Keratinocyte (primary cell): Measurements from ENCODE around the gene PRKCA. TPM values are rescaled to one million over a fixed set of nuclear protein-coding genes. Genes with fewer than 3 reads are reported as not detected.

ENCODE experiments used
- DNase-seq: peaks from one replicate; pipeline ENCODE4 v3.0.0-alpha.2; 2011; ENCODE audit warnings: low read depth, missing footprints, low spot score
- FAIRE-seq: peaks from 2 replicates; lab custom pipeline; 2011; peaks lifted over from hg19 to GRCh38; lab: Jason Lieb, UNC
- H2AFZ ChIP-seq: 2 replicates; pipeline ENCODE4 v1.6.0; 2012; ENCODE audit warnings: low read length, control low read depth, inconsistent platforms; ENCODE audit not compliant: control insufficient read depth
- H3K27ac ChIP-seq: 2 replicates; pipeline ENCODE4 v1.5.1; 2011; ENCODE audit warnings: low read length; ENCODE audit not compliant: control insufficient read depth, insufficient read depth
- H3K27me3 ChIP-seq: 3 replicates; pipeline ENCODE4 v1.6.0; 2011; ENCODE audit warnings: low read length; ENCODE audit not compliant: control insufficient read depth, insufficient read depth; ENCODE audit errors: extremely low read depth
- H3K36me3 ChIP-seq, 2 experiments: 2 replicates in 1 of 2; 3 replicates in 1 of 2; pipeline ENCODE4 v1.5.1; 2011; ENCODE audit warnings: low read length in 2 of 2, mild to moderate bottlenecking in 1 of 2; ENCODE audit not compliant: control insufficient read depth in 2 of 2, insufficient read depth in 2 of 2; ENCODE audit errors: extremely low read depth in 1 of 2
- H3K4me1 ChIP-seq: 3 replicates; pipeline ENCODE4 v1.5.1; 2011; ENCODE audit warnings: low read length; ENCODE audit not compliant: control insufficient read depth, insufficient read depth; ENCODE audit errors: extremely low read depth
- H3K4me2 ChIP-seq: 3 replicates; pipeline ENCODE4 v1.6.0; 2011; ENCODE audit warnings: low read depth, low read length; ENCODE audit not compliant: control insufficient read depth, insufficient read depth; ENCODE audit errors: extremely low read depth
- H3K4me3 ChIP-seq, 3 experiments: fragments of 200-600 bp in 1 of 3; sonication (generic) in 1 of 3; 2 replicates in 2 of 3; 3 replicates in 1 of 3; pipeline ENCODE4 v1.5.1; 2011 to 2016; ENCODE audit warnings: low read length in 3 of 3, mild to moderate bottlenecking in 3 of 3, control low read depth in 2 of 3, inconsistent platforms in 1 of 3, low read depth in 1 of 3, mixed read lengths in 1 of 3, mixed run types in 1 of 3, moderate library complexity in 1 of 3; ENCODE audit not compliant: control insufficient read depth in 2 of 3, insufficient read depth in 2 of 3; ENCODE audit errors: extremely low read depth in 1 of 3
- H3K79me2 ChIP-seq: 2 replicates; pipeline ENCODE4 v1.6.0; 2012; ENCODE audit warnings: low read length; ENCODE audit not compliant: control insufficient read depth, insufficient read depth
- H3K9ac ChIP-seq: 3 replicates; pipeline ENCODE4 v1.6.0; 2011; ENCODE audit warnings: low read length; ENCODE audit not compliant: control insufficient read depth, insufficient read depth; ENCODE audit errors: extremely low read depth
- H3K9me1 ChIP-seq: 3 replicates; pipeline ENCODE4 v1.6.0; 2011; ENCODE audit warnings: low read length; ENCODE audit not compliant: control insufficient read depth, insufficient read depth; ENCODE audit errors: extremely low read depth
- H3K9me3 ChIP-seq: 2 replicates; pipeline ENCODE4 v1.5.1; 2012; ENCODE audit warnings: low read depth, low read length; ENCODE audit not compliant: control insufficient read depth
- H4K20me1 ChIP-seq: 3 replicates; pipeline ENCODE4 v1.6.0; 2011; ENCODE audit warnings: low read length; ENCODE audit not compliant: control insufficient read depth, insufficient read depth; ENCODE audit errors: extremely low read depth
- CTCF ChIP-seq, 3 experiments: IDR thresholded peaks in 1 of 3; conservative IDR thresholded peaks in 1 of 3; optimal IDR thresholded peaks in 1 of 3; 2 replicates in 2 of 3; 3 replicates in 1 of 3; pipeline versions ENCODE3 to v1.5.1; 2011; ENCODE audit warnings: low read length in 3 of 3, mild to moderate bottlenecking in 3 of 3, moderate library complexity in 2 of 3, control low read depth in 1 of 3, inconsistent platforms in 1 of 3; ENCODE audit not compliant: insufficient read depth in 2 of 3; ENCODE audit errors: extremely low read depth in 1 of 3
- EZH2 ChIP-seq: IDR thresholded peaks from one replicate; pipeline ENCODE4 v1.6.1; 2012; ENCODE audit warnings: inconsistent platforms, mild to moderate bottlenecking, low read length, moderate library complexity
- dilution Hi-C: fragments of 300-500 bp; cut with MboI; formaldehyde crosslinking; loops from one replicate; pipeline ENCODE4 v1.7.0; 2020; ENCODE audit warnings: low sequenced_read_pairs; ENCODE audit not compliant: extremely low pct_ligation_motif_present
- polyA plus RNA-seq, 5 experiments: library from polyadenylated mRNA; depleted of rRNA in 3 of 5; stranded (reverse) in 3 of 5; stranded (forward) in 1 of 5; unstranded in 1 of 5; fragments of >200 nt; gene quantifications; 1 replicate in 1 of 5; 2 replicates in 3 of 5; 3 replicates in 1 of 5; pipeline versions ENCODE4 v1.2.1 to v1.2.3, GENCODE V29; 2011 to 2012; ENCODE audit warnings: missing spikeins in 2 of 5, low read depth in 1 of 5, low replicate concordance in 1 of 5

The PRKCA gene
- polyA plus RNA-seq, 1 donor (not counting 4 experiments of a cell fraction or from before 2014, with no cell fraction given) = 3.6 TPM

DNA sequence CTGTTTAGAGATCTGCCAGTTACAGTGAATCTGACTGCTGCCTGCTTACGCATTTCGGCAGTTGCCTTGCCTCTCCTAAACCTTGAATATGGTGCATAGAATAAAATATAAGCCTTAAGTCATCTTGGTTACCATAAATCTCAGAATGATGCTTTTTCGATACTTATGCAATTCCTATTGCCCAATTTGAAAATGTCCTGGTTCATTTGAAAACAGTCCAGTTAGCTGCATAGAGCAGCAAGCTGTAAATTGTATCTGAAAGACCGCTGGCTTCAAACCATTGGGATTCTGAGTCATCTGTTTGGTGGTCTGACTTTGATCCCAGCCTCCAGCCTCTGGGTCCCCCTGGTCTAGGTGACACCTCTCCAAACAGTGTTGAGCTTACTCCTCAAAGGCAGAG lies 2.7 kb upstream of the PRKCA start:
- no peak overlapping the region for H3K4me2 ChIP-seq
- TF ChIP-seq CTCF (optimal IDR thresholded peaks at IDR 0.05 in 1 of 3, IDR thresholded peaks at IDR 0.05 in 1 of 3, conservative IDR thresholded peaks at IDR 0.05 in 1 of 3; ENCODE audit: extremely low read depth in 1 of 3, insufficient read depth in 2 of 3, low read length in 3 of 3) (no peak), EZH2 (no peak)
- DNase-seq (no peak), FAIRE-seq (no peak)
- no peaks in the 10 kb centered on the region for H3K9me3 ChIP-seq
- no peaks in the 10 kb centered on the region for H3K9me1 ChIP-seq
- H3K4me3 ChIP-seq = no peak overlapping the region
- H3K4me1 ChIP-seq = peaks cover 9% of the 10 kb centered on the region
- dilution Hi-C loops = no loop called here
- H3K27ac ChIP-seq = no peak overlapping the region
- H2AFZ ChIP-seq = no peak overlapping the region
- no peaks in the 10 kb centered on the region for H4K20me1 ChIP-seq
- H3K79me2 ChIP-seq = peaks cover 9% of the 10 kb centered on the region
- no peaks in the 10 kb centered on the region for H3K27me3 ChIP-seq
- no peaks in the 10 kb centered on the region for H3K36me3 ChIP-seq
- H3K9ac ChIP-seq = no peak overlapping the region

DNA sequence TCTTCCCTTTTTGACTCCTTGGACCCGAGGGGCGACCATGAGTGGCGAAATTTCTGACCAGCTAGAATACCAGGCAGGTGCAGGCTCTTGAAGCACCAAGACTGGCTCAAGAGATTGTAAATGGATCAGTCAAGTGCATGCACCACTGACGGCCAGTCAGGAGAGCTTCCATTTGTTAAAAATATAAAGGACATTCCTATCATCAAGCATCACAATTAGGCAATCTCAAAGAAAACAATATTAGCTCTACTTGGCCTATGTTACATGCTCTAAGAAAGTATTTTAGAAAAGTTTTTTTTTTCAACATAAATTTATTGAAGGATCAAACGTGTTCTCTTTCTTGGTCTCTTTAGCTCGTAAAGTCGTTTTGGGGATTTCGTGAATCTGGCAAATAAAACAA lies 1.5 kb upstream of the PRKCA start:
- Histone ChIP-seq H3K4me3 (no peak overlapping the region), H4K20me1 (no peaks in the 10 kb centered on the region), H3K9me3 (no peaks in the 10 kb centered on the region), H3K4me2 (no peak overlapping the region), H3K79me2 (peaks cover 11% of the 10 kb centered on the region), H3K4me1 (peaks cover 9% of the 10 kb centered on the region), H3K36me3 (no peaks in the 10 kb centered on the region), H3K27ac (no peak overlapping the region), H2AFZ (no peak overlapping the region), H3K9ac (no peak overlapping the region), H3K27me3 (no peaks in the 10 kb centered on the region), H3K9me1 (no peaks in the 10 kb centered on the region)
- TF ChIP-seq EZH2 (no peak), CTCF (optimal IDR thresholded peaks at IDR 0.05 in 1 of 3, IDR thresholded peaks at IDR 0.05 in 1 of 3, conservative IDR thresholded peaks at IDR 0.05 in 1 of 3; ENCODE audit: extremely low read depth in 1 of 3, insufficient read depth in 2 of 3, low read length in 3 of 3) (no peak)
- dilution Hi-C loops = no loop called here
- no peak for FAIRE-seq
- no peak for DNase-seq
